SK-N-SH (cell line): ENCODE measurements around the gene VASH2. TPM values are rescaled to one million over a fixed set of nuclear protein-coding genes. Genes with fewer than 3 reads are reported as not detected.

Experiments used
- CTCF ChIA-PET: fragments of 300-600, 350-600 bp; formaldehyde crosslinking; extraction: SDS; loops from one replicate; lab custom pipeline; 2021; lab: Yijun Ruan, JAX
- POLR2A ChIA-PET: fragments of 350-600 bp; sonication (Branson Sonifier 250); formaldehyde crosslinking; extraction: SDS; loops from one replicate; lab custom pipeline; 2020; ENCODE audit warnings: antibody characterized with exemption, inconsistent platforms; lab: Yijun Ruan, JAX
- DNase-seq: peaks from one replicate; pipeline ENCODE4 v3.0.0; 2012
- H2AFZ ChIP-seq: fragments of 200-600 bp; sonication (generic); 2 replicates; pipeline ENCODE4 v1.8.1; 2016; ENCODE audit warnings: antibody characterized with exemption, mild to moderate bottlenecking, low read depth
- H3F3A ChIP-seq: fragments of 200-600 bp; sonication (generic); replicated peaks from 2 replicates; pipeline ENCODE3; 2016; ENCODE audit warnings: antibody characterized with exemption, mild to moderate bottlenecking; ENCODE audit not compliant: insufficient read depth
- H3K27ac ChIP-seq, 2 experiments: fragments of 200-500 bp in 1 of 2; fragments of 200-600 bp in 1 of 2; sonication (Bioruptor generic) in 1 of 2; sonication (generic), shearing (Covaris generic) in 1 of 2; 2 replicates each; pipeline versions ENCODE4 v1.5.1 to v1.6.1; 2014 to 2016; ENCODE audit warnings: low read depth in 2 of 2, inconsistent platforms in 1 of 2, low read length in 1 of 2, mild to moderate bottlenecking in 1 of 2, mixed read lengths in 1 of 2
- H3K27me3 ChIP-seq: fragments of 200-600 bp; sonication (generic), shearing (Covaris generic); 2 replicates; pipeline ENCODE4 v1.6.1; 2016; ENCODE audit warnings: mixed run types; ENCODE audit not compliant: insufficient read depth
- H3K36me3 ChIP-seq, 2 experiments: fragments of 200-500 bp in 1 of 2; fragments of 200-600 bp in 1 of 2; sonication (Bioruptor generic) in 1 of 2; sonication (generic) in 1 of 2; replicated peaks in 1 of 2; 2 replicates each; pipeline versions ENCODE3 to v1.5.1; 2014 to 2016; ENCODE audit warnings: low read length in 1 of 2, mild to moderate bottlenecking in 1 of 2; ENCODE audit not compliant: insufficient read depth in 2 of 2, control insufficient read depth in 1 of 2
- H3K4me1 ChIP-seq, 2 experiments: fragments of 200-500 bp in 1 of 2; fragments of 200-600 bp in 1 of 2; sonication (Bioruptor generic) in 1 of 2; sonication (generic), shearing (Covaris generic) in 1 of 2; 2 replicates each; pipeline versions ENCODE4 v1.5.1 to v1.6.1; 2014 to 2016; ENCODE audit warnings: low read depth in 1 of 2, low read length in 1 of 2, mixed run types in 1 of 2; ENCODE audit not compliant: insufficient read depth in 2 of 2, control insufficient read depth in 1 of 2
- H3K4me2 ChIP-seq: fragments of 200-600 bp; sonication (generic), shearing (Covaris generic); 2 replicates; pipeline ENCODE4 v1.6.1; 2017; ENCODE audit warnings: mixed run types
- H3K4me3 ChIP-seq, 2 experiments: fragments of 200-500 bp in 1 of 2; fragments of 200-600 bp in 1 of 2; sonication (Bioruptor generic) in 1 of 2; sonication (generic), shearing (Covaris generic) in 1 of 2; 2 replicates each; pipeline versions ENCODE4 v1.5.1 to v1.8.1; 2014 to 2016; ENCODE audit warnings: low read depth in 2 of 2, inconsistent platforms in 1 of 2, low read length in 1 of 2, mild to moderate bottlenecking in 1 of 2, mixed read lengths in 1 of 2, moderate library complexity in 1 of 2
- H3K79me2 ChIP-seq: fragments of 200-600 bp; sonication (generic); 2 replicates; pipeline ENCODE4 v1.8.1; 2017; ENCODE audit warnings: mild to moderate bottlenecking; ENCODE audit not compliant: insufficient read depth
- H3K9ac ChIP-seq: fragments of 200-600 bp; sonication (generic); 2 replicates; pipeline ENCODE4 v1.6.1; 2017; ENCODE audit warnings: mixed run types
- H3K9me2 ChIP-seq: fragments of 200-600 bp; sonication (generic); 2 replicates; pipeline ENCODE4 v1.6.1; 2017; ENCODE audit warnings: mixed run types
- H3K9me3 ChIP-seq: fragments of 200-600 bp; sonication (generic); 2 replicates; pipeline ENCODE4 v1.6.1; 2017; ENCODE audit warnings: mixed run types, mild to moderate bottlenecking, moderate library complexity
- H4K20me1 ChIP-seq: fragments of 200-600 bp; sonication (generic); 2 replicates; pipeline ENCODE4 v1.6.1; 2017; ENCODE audit warnings: mild to moderate bottlenecking, mixed run types; ENCODE audit not compliant: insufficient read depth
- EP300 ChIP-seq, 2 experiments: IDR thresholded peaks; 2 replicates each; pipeline versions ENCODE4 v1.4.0 to v1.6.1; 2012; ENCODE audit warnings: borderline replicate concordance in 1 of 2, low read depth in 1 of 2, low read length in 1 of 2
- FOXJ3 ChIP-seq: sonication (generic); formaldehyde crosslinking; IDR thresholded peaks from 2 replicates; pipeline ENCODE4 v1.5.1; 2020; ENCODE audit warnings: mild to moderate bottlenecking, missing genetic modification reagents
- FOXM1 ChIP-seq: IDR thresholded peaks from 2 replicates; pipeline ENCODE4 v1.4.0; 2012; ENCODE audit warnings: low read depth, mild to moderate bottlenecking
- GABPA ChIP-seq: IDR thresholded peaks from 2 replicates; pipeline ENCODE4 v1.4.0; 2012; ENCODE audit warnings: low read depth, mild to moderate bottlenecking
- MEF2A ChIP-seq: IDR thresholded peaks from 2 replicates; pipeline ENCODE4 v1.4.0; 2012; ENCODE audit warnings: low read depth, borderline replicate concordance
- MXI1 ChIP-seq: IDR thresholded peaks from 2 replicates; pipeline ENCODE4 v1.6.1; 2012; ENCODE audit warnings: mild to moderate bottlenecking, low read depth, low read length, improper control_type of control experiment
- POLR2AphosphoS5 ChIP-seq: IDR thresholded peaks from 2 replicates; pipeline ENCODE4 v1.6.1; 2012; ENCODE audit warnings: low read depth, low read length
- RCOR1 ChIP-seq: fragments of 150-350 bp; IDR thresholded peaks from 2 replicates; pipeline ENCODE4 v1.6.1; 2017; ENCODE audit warnings: antibody characterized with exemption, low read length
- RFX5 ChIP-seq: IDR thresholded peaks from 2 replicates; pipeline ENCODE4 v1.6.1; 2012; ENCODE audit warnings: mild to moderate bottlenecking, improper control_type of control experiment, low read length
- RXRA ChIP-seq: IDR thresholded peaks from 2 replicates; pipeline ENCODE4 v1.4.0; 2012; ENCODE audit warnings: low read depth, mild to moderate bottlenecking, borderline replicate concordance
- TCF12 ChIP-seq: IDR thresholded peaks from 2 replicates; pipeline ENCODE4 v1.4.0; 2012
- WGBS: methylation state at CpG from one replicate; pipeline ENCODE4 v1.1.6; 2017; ENCODE audit warnings: low lambda C conversion rate; 5-methylcytosine and 5-hydroxymethylcytosine counted together
- polyA plus RNA-seq, 3 experiments: library from polyadenylated mRNA; depleted of rRNA; stranded (reverse); fragments of >200 nt; gene quantifications; 2 replicates each; pipeline ENCODE4 v1.2.3, GENCODE V29; 2012
- TF ChIP-seq, protein P1 (sequence below): IDR thresholded peaks from 2 replicates; pipeline ENCODE4; 2012
- TF ChIP-seq, protein P2 (sequence below): fragments of 150-350 bp; IDR thresholded peaks from 2 replicates; pipeline ENCODE4 v1.6.1; 2017; ENCODE audit warnings: antibody characterized with exemption, low read length, low read depth, borderline replicate concordance
- TF ChIP-seq, protein P3 (sequence below): IDR thresholded peaks from 2 replicates; pipeline ENCODE4 v1.4.0; 2012; ENCODE audit warnings: low read depth, borderline replicate concordance

Gene VASH2
- polyA plus RNA-seq, 1 of the 3 experiments (the other 2 are of a cell fraction): 0.41 TPM

DNA sequence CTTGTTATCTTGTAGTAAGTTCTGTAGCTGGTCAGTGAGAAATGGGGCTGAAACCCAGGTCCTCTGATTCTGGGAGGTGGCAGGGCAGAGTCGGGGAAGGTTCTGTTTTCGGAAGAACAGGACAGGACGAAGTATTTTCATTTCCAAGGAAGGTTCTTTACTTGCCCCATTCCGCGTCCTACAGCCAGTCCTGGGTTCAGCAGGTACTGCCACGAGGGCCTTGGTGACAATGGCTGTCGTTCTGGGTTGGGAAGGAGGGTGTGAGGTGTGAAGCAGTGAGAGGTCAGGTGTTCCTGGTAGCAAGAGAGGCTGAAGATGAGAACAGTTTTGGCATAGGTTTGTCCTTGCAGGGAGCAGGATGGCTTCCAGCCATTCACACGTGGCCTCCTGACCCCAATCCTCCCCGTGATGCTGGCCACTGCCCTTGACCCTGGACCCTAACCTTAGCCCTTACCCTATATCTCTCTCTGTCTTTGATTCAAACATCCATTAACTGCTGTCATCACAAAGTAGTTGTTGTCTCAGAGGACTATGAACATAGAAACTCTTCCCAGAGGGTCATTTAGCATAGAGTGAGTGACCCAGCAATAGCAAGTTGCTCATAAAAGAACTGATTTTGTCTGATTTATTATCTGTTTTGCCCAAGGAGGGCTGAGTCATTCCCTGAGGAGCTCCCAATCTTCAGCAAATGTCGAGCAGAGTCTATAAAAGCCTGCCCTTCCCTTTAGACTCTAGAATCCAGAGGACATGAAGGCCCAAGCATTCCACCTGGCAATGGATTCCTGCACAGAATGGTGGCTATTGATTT lies 25.0 kb downstream of the VASH2 start:
- H3K4me1 ChIP-seq: peaks cover 0 to 3% of the 10 kb centered on the region in 2 experiments; a peak in 1 of 4 replicates
- DNase-seq: no peak
- H3K4me3 ChIP-seq: no peak overlapping the region
- ChIA-PET CTCF (no interaction called here), POLR2A (no interaction called here)
- no peaks in the 10 kb centered on the region for H3K9me2 ChIP-seq
- TF ChIP-seq, protein P1, sequence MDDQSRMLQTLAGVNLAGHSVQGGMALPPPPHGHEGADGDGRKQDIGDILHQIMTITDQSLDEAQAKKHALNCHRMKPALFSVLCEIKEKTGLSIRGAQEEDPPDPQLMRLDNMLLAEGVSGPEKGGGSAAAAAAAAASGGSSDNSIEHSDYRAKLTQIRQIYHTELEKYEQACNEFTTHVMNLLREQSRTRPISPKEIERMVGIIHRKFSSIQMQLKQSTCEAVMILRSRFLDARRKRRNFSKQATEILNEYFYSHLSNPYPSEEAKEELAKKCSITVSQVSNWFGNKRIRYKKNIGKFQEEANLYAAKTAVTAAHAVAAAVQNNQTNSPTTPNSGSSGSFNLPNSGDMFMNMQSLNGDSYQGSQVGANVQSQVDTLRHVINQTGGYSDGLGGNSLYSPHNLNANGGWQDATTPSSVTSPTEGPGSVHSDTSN: no peak
- TF ChIP-seq RFX5 (no peak), POLR2AphosphoS5 (no peak), RCOR1 (no peak), FOXJ3 (CRISPR knock-in tag) (no peak), FOXM1 (no peak)
- TF ChIP-seq, protein P2, sequence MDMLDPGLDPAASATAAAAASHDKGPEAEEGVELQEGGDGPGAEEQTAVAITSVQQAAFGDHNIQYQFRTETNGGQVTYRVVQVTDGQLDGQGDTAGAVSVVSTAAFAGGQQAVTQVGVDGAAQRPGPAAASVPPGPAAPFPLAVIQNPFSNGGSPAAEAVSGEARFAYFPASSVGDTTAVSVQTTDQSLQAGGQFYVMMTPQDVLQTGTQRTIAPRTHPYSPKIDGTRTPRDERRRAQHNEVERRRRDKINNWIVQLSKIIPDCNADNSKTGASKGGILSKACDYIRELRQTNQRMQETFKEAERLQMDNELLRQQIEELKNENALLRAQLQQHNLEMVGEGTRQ: no peak
- TF ChIP-seq, protein P3, sequence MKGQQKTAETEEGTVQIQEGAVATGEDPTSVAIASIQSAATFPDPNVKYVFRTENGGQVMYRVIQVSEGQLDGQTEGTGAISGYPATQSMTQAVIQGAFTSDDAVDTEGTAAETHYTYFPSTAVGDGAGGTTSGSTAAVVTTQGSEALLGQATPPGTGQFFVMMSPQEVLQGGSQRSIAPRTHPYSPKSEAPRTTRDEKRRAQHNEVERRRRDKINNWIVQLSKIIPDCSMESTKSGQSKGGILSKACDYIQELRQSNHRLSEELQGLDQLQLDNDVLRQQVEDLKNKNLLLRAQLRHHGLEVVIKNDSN: no peak
- WGBS: 71% methylated on average over 10 of the region's 10 CpGs
- H3F3A ChIP-seq: no peaks in the 10 kb centered on the region
- H2AFZ ChIP-seq: no peak overlapping the region
- no peaks in the 10 kb centered on the region for H3K9me3 ChIP-seq
- H3K9ac ChIP-seq: no peak overlapping the region
- H3K27me3 ChIP-seq: no peaks in the 10 kb centered on the region
- no peak overlapping the region for H3K27ac ChIP-seq
- no peaks in the 10 kb centered on the region for H4K20me1 ChIP-seq
- no peaks in the 10 kb centered on the region for H3K79me2 ChIP-seq
- no peak overlapping the region for H3K4me2 ChIP-seq
- H3K36me3 ChIP-seq: no peaks in the 10 kb centered on the region

DNA sequence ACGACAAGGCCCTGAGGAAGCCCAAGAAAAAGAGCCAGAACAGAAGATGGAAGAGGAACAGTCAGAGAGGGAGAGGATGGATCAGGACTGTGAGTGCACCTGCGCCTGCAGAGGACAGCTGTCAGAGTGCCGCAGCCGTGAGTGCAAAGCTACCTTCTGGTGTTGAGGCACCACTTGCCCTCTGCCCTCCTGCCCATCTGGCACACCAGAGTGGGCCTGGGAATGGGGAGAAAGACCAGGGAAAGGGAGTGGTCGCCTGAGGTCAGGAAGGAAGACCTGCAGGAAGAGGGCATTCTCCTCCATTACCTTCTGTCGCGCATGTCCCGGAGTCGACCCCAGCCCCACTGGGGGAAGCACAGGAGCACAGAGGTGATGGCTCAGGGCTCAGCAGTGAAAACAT lies 26.2 kb downstream of the VASH2 start:
- no peak for TF ChIP-seq EP300 (IDR thresholded peaks at IDR 0.05; ENCODE audit: borderline replicate concordance in 1 of 2, low read depth in 1 of 2, low read length in 1 of 2)
- TF ChIP-seq GABPA: no peak
- no peak for TF ChIP-seq MXI1
- TF ChIP-seq RCOR1: no peak
- no peak for TF ChIP-seq MEF2A
- no peak for TF ChIP-seq RXRA
- no peak for TF ChIP-seq TCF12
- Histone ChIP-seq H4K20me1 (no peaks in the 10 kb centered on the region), H3K9me3 (no peaks in the 10 kb centered on the region), H3K9ac (no peak overlapping the region), H3F3A (no peaks in the 10 kb centered on the region), H3K36me3 (no peaks in the 10 kb centered on the region), H2AFZ (no peak overlapping the region), H3K9me2 (no peaks in the 10 kb centered on the region), H3K27ac (no peak overlapping the region), H3K4me3 (no peak overlapping the region), H3K4me1 (peaks cover 0 to 4% of the 10 kb centered on the region in 2 experiments; a peak in 1 of 4 replicates), H3K27me3 (no peaks in the 10 kb centered on the region), H3K79me2 (no peaks in the 10 kb centered on the region), H3K4me2 (no peak overlapping the region)
- ChIA-PET CTCF (interaction anchor here (1.0 kb wide), 1 partner anchor 8 kb away, joined by 3 read pairs; no protein-coding TSS in a partner anchor), POLR2A (no interaction called here)
- WGBS: 85% methylated on average over 9 of the region's 9 CpGs
- DNase-seq: no peak
